H1 (cell line): Measurements from ENCODE around the gene EPHA6. TPM values are rescaled to one million over a fixed set of nuclear protein-coding genes. Genes with fewer than 3 reads are reported as not detected.
A peak's percentile ranks its signal among the peaks of the same experiment; 100 is the strongest.

Source experiments
- CTCF ChIA-PET: fragments of 300-600 bp; sonication (Branson Sonifier 250); formaldehyde crosslinking; loops from one replicate; lab custom pipeline; 2021; ENCODE audit not compliant: partially characterized antibody; lab: Charles Lee
- POLR2A ChIA-PET: fragments of 300-600 bp; sonication (Branson Sonifier 250); formaldehyde crosslinking; loops from one replicate; lab custom pipeline; 2021; ENCODE audit warnings: inconsistent platforms; ENCODE audit not compliant: partially characterized antibody; lab: Charles Lee
- DNase-seq, 2 experiments: peaks; one replicate each; pipeline versions ENCODE4 v3.0.0 to v3.0.0-alpha.2; 2010 to 2022; ENCODE audit warnings: low spot score in 2 of 2, low read depth in 1 of 2, mixed read lengths in 1 of 2
- FAIRE-seq: peaks from 2 replicates; lab custom pipeline; 2011; peaks lifted over from hg19 to GRCh38; lab: Jason Lieb, UNC
- H2AFZ ChIP-seq: 2 replicates; pipeline ENCODE4 v1.8.1; 2012; ENCODE audit warnings: low read length, inconsistent platforms
- H2AK5ac ChIP-seq: 2 replicates; pipeline ENCODE4 v1.6.1; 2013; ENCODE audit warnings: low read depth, low read length
- H2BK120ac ChIP-seq: replicated peaks from 2 replicates; pipeline ENCODE3; 2013; ENCODE audit warnings: low read depth, low read length, inconsistent platforms
- H2BK12ac ChIP-seq: 2 replicates; pipeline ENCODE4 v1.6.1; 2013; ENCODE audit warnings: low read depth, low read length
- H2BK15ac ChIP-seq: 2 replicates; pipeline ENCODE4 v1.6.1; 2013; ENCODE audit warnings: low read length
- H2BK20ac ChIP-seq: 2 replicates; pipeline ENCODE4 v1.6.1; 2013; ENCODE audit warnings: low read length
- H2BK5ac ChIP-seq: 2 replicates; pipeline ENCODE4 v1.6.1; 2013; ENCODE audit warnings: low read depth, low read length
- H3K14ac ChIP-seq: 2 replicates; pipeline ENCODE4 v1.6.1; 2013; ENCODE audit warnings: inconsistent platforms; ENCODE audit not compliant: insufficient read length
- H3K18ac ChIP-seq: 2 replicates; pipeline ENCODE4 v1.6.1; 2013; ENCODE audit warnings: low read length; ENCODE audit errors: extremely low read depth
- H3K23ac ChIP-seq: 2 replicates; pipeline ENCODE4 v1.6.1; 2013; ENCODE audit warnings: inconsistent platforms; ENCODE audit not compliant: insufficient read length
- H3K23me2 ChIP-seq: 2 replicates; pipeline ENCODE4 v1.6.1; 2013; ENCODE audit warnings: low read depth, low read length
- H3K27ac ChIP-seq: 2 replicates; pipeline ENCODE4 v1.6.1; 2011; ENCODE audit warnings: low read depth, low read length, inconsistent platforms
- H3K27me3 ChIP-seq, 4 experiments: replicated peaks in 1 of 4; 1 replicate in 1 of 4; 2 replicates in 3 of 4; pipeline versions ENCODE4 v1.6.1 to v1.8.1; 2011 to 2013; ENCODE audit warnings: low read length in 3 of 4, mild to moderate bottlenecking in 3 of 4, inconsistent platforms in 2 of 4, mixed read lengths in 2 of 4, moderate library complexity in 1 of 4; ENCODE audit not compliant: control insufficient read depth in 3 of 4, insufficient read depth in 3 of 4; ENCODE audit errors: extremely low read depth in 1 of 4
- H3K36me3 ChIP-seq, 4 experiments: 2 replicates each; pipeline versions ENCODE4 v1.6.1 to v1.8.1; 2011 to 2013; ENCODE audit warnings: mild to moderate bottlenecking in 4 of 4, low read length in 3 of 4, moderate library complexity in 2 of 4, control low read depth in 1 of 4, inconsistent platforms in 1 of 4; ENCODE audit not compliant: insufficient read depth in 4 of 4, control insufficient read depth in 2 of 4
- H3K4ac ChIP-seq: replicated peaks from 2 replicates; pipeline ENCODE3; 2013; ENCODE audit warnings: low read length, low read depth, mixed read lengths, inconsistent platforms; ENCODE audit not compliant: insufficient read length
- H3K4me1 ChIP-seq, 4 experiments: replicated peaks in 1 of 4; 1 replicate in 1 of 4; 2 replicates in 3 of 4; pipeline versions ENCODE4 v1.6.1 to v1.8.1; 2011 to 2013; ENCODE audit warnings: low read length in 3 of 4, inconsistent platforms in 2 of 4, mixed read lengths in 1 of 4; ENCODE audit not compliant: insufficient read depth in 4 of 4, control insufficient read depth in 3 of 4
- H3K4me2 ChIP-seq, 2 experiments: 2 replicates each; pipeline versions ENCODE4 v1.6.1 to v1.8.1; 2011 to 2013; ENCODE audit warnings: low read depth in 2 of 2, low read length in 2 of 2, control low read depth in 1 of 2, inconsistent platforms in 1 of 2, mild to moderate bottlenecking in 1 of 2; ENCODE audit not compliant: insufficient read depth in 1 of 2
- H3K4me3 ChIP-seq, 4 experiments: fragments of 200-600, 300-600 bp in 1 of 4; sonication (generic), shearing (Covaris generic), sonication (Bioruptor Twin) in 1 of 4; 2 replicates each; pipeline versions ENCODE4 v1.5.1 to v1.8.1; 2011 to 2016; ENCODE audit warnings: low read length in 4 of 4, low read depth in 3 of 4, control low read depth in 2 of 4, inconsistent platforms in 2 of 4, mild to moderate bottlenecking in 2 of 4, mixed read lengths in 1 of 4, moderate library complexity in 1 of 4; ENCODE audit not compliant: insufficient read depth in 2 of 4; ENCODE audit errors: extremely low read depth in 1 of 4
- H3K56ac ChIP-seq: replicated peaks from 2 replicates; pipeline ENCODE3; 2013; ENCODE audit warnings: low read depth, mild to moderate bottlenecking, mixed read lengths, low read length, inconsistent platforms; ENCODE audit not compliant: insufficient read length
- H3K79me1 ChIP-seq: 2 replicates; pipeline ENCODE4 v1.6.1; 2013; ENCODE audit warnings: low read depth, low read length, control low read depth
- H3K79me2 ChIP-seq, 2 experiments: 2 replicates each; pipeline versions ENCODE4 v1.6.1 to v1.8.1; 2012 to 2013; ENCODE audit warnings: low read length in 2 of 2, mild to moderate bottlenecking in 2 of 2, inconsistent platforms in 1 of 2; ENCODE audit not compliant: insufficient read depth in 2 of 2, control insufficient read depth in 1 of 2
- H3K9ac ChIP-seq, 4 experiments: replicated peaks in 1 of 4; 1 replicate in 1 of 4; 2 replicates in 3 of 4; pipeline versions ENCODE4 v1.6.1 to v1.8.1; 2011 to 2013; ENCODE audit warnings: low read depth in 3 of 4, low read length in 3 of 4, control low read depth in 2 of 4, mild to moderate bottlenecking in 2 of 4, moderate library complexity in 2 of 4, inconsistent platforms in 1 of 4; ENCODE audit errors: extremely low read depth in 1 of 4
- H3K9me3 ChIP-seq, 2 experiments: 2 replicates each; pipeline versions ENCODE4 v1.6.1 to v1.8.1; 2012 to 2013; ENCODE audit warnings: mild to moderate bottlenecking in 2 of 2, moderate library complexity in 2 of 2, control low read depth in 1 of 2, inconsistent platforms in 1 of 2, low read depth in 1 of 2, low read length in 1 of 2, mixed read lengths in 1 of 2; ENCODE audit not compliant: insufficient read depth in 2 of 2
- H4K20me1 ChIP-seq, 2 experiments: replicated peaks in 1 of 2; 2 replicates each; pipeline versions ENCODE3 to v1.8.1; 2011 to 2013; ENCODE audit warnings: inconsistent platforms in 2 of 2, low read length in 2 of 2, mild to moderate bottlenecking in 1 of 2; ENCODE audit not compliant: insufficient read depth in 2 of 2, control insufficient read depth in 1 of 2
- H4K5ac ChIP-seq: 2 replicates; pipeline ENCODE4 v1.6.1; 2013; ENCODE audit warnings: low read length, low read depth, mixed read lengths, inconsistent platforms; ENCODE audit not compliant: insufficient read length
- H4K8ac ChIP-seq: 2 replicates; pipeline ENCODE4 v1.8.0; 2013; ENCODE audit warnings: mild to moderate bottlenecking, moderate library complexity, low read length, inconsistent platforms; ENCODE audit not compliant: insufficient read depth; ENCODE audit errors: extremely low read depth
- H4K91ac ChIP-seq: replicated peaks from 2 replicates; pipeline ENCODE3; 2013; ENCODE audit warnings: low read length, mixed read lengths, inconsistent platforms; ENCODE audit not compliant: insufficient read length
- BCL11A ChIP-seq, 2 experiments: IDR thresholded peaks; one replicate each; pipeline ENCODE4 v1.6.1; 2011; ENCODE audit warnings: low read depth in 2 of 2, low read length in 2 of 2, mild to moderate bottlenecking in 2 of 2
- CBX8 ChIP-seq: fragments of 300-800, 300-1000 bp; sonication (generic); IDR thresholded peaks from 2 replicates; pipeline ENCODE4 v1.7.1; 2016; ENCODE audit warnings: low read depth, low read length, borderline replicate concordance
- E2F6 ChIP-seq: IDR thresholded peaks from 2 replicates; pipeline ENCODE4 v1.6.1; 2012; ENCODE audit warnings: inconsistent platforms
- EGR1 ChIP-seq: IDR thresholded peaks from 2 replicates; pipeline ENCODE4 v1.6.1; 2011; ENCODE audit warnings: low read depth, low read length, borderline replicate concordance
- EZH2 ChIP-seq: fragments of 200-600 bp; sonication (generic); IDR thresholded peaks from 2 replicates; pipeline ENCODE4 v1.7.1; 2012; ENCODE audit warnings: low read depth, mild to moderate bottlenecking, moderate library complexity, low read length, inconsistent platforms; ENCODE audit not compliant: severe bottlenecking
- POU5F1 ChIP-seq: IDR thresholded peaks from 2 replicates; pipeline ENCODE4 v1.6.1; 2011; ENCODE audit warnings: low read depth, mild to moderate bottlenecking, low read length, moderate library complexity
- RFX5 ChIP-seq: IDR thresholded peaks from 2 replicates; pipeline ENCODE4 v1.6.1; 2011; ENCODE audit warnings: low read depth, low read length, improper control_type of control experiment, borderline replicate concordance
- YY1 ChIP-seq: IDR thresholded peaks from 2 replicates; pipeline ENCODE4 v1.6.1; 2011; ENCODE audit warnings: low read depth, mild to moderate bottlenecking, low read length
- ZNF274 ChIP-seq: IDR thresholded peaks from 2 replicates; pipeline ENCODE4 v1.7.0; 2012; ENCODE audit warnings: low read length, borderline replicate concordance; ENCODE audit errors: extremely low read depth
- WGBS, 2 experiments: shearing (Covaris generic) in 1 of 2; methylation state at CpG; one replicate each; pipeline versions ENCODE4 v1.1.6 to v1.1.7; 2013 to 2015; ENCODE audit warnings: low lambda C conversion rate in 2 of 2, mixed read lengths in 2 of 2, inconsistent platforms in 1 of 2, low coverage in 1 of 2, missing lambda C conversion rate in 1 of 2; ENCODE audit not compliant: insufficient replicate concordance in 2 of 2, insufficient coverage in 1 of 2, insufficient read length in 1 of 2; ENCODE audit errors: extremely low coverage in 1 of 2, missing lambda C conversion rate in 1 of 2; 5-methylcytosine and 5-hydroxymethylcytosine counted together
- polyA plus RNA-seq, 7 experiments: library from polyadenylated mRNA; depleted of rRNA in 3 of 7; stranded (reverse) in 5 of 7; unstranded in 2 of 7; fragments of >200 nt in 5 of 7; fragments of 200-250 nt in 2 of 7; gene quantifications; 1 replicate in 5 of 7; 2 replicates in 1 of 7; 4 replicates in 1 of 7; pipeline versions ENCODE4 v1.2.1 to v1.2.3, GENCODE V29; 2011 to 2013; ENCODE audit warnings: missing spikeins in 2 of 7, mixed read lengths in 2 of 7
- total RNA-seq: library from RNA; stranded (reverse); fragmentation: NEBNext Ultra II Directional; extraction: Animal tissue kit (Norgen Biotek cat#: 25700); gene quantifications from 2 replicates; pipeline ENCODE4 v1.2.1, GENCODE V29; 2021
- TF ChIP-seq, protein P1 (sequence below): IDR thresholded peaks from 2 replicates; pipeline ENCODE4 v1.6.1; 2012; ENCODE audit warnings: inconsistent platforms

Gene EPHA6
- total and polyA plus RNA-seq, 2 of the 8 experiments (the other 6 are each of a cell fraction or from before 2014, with no cell fraction given), result 0.83 to 3.2 TPM

GRCh38 chr3:96796101-96796500 lies 18.3 kb upstream of the EPHA6 start:
- no peak overlapping the region for H3K56ac ChIP-seq
- H4K8ac ChIP-seq, result no peak overlapping the region
- H4K5ac ChIP-seq, result no peak overlapping the region
- no peak overlapping the region for H3K4me2 ChIP-seq
- H2BK15ac ChIP-seq, result no peak overlapping the region
- H3K79me1 ChIP-seq, result no peaks in the 10 kb centered on the region
- H3K27me3 ChIP-seq, result no peaks in the 10 kb centered on the region
- H4K20me1 ChIP-seq, result no peaks in the 10 kb centered on the region
- DNase-seq (no peak), FAIRE-seq (no peak)
- no peak overlapping the region for H3K4ac ChIP-seq
- no peak overlapping the region for H3K9ac ChIP-seq
- H3K79me2 ChIP-seq, result no peaks in the 10 kb centered on the region
- ChIA-PET POLR2A (no interaction called here), CTCF (interaction anchor here (0.8 kb wide), 1 partner anchor 16 kb away, joined by 3 read pairs; no protein-coding TSS in a partner anchor)
- H2BK20ac ChIP-seq, result no peak overlapping the region
- no peak overlapping the region for H2AFZ ChIP-seq
- H3K14ac ChIP-seq, result no peak overlapping the region
- no peak overlapping the region for H3K27ac ChIP-seq
- no peak overlapping the region for H3K18ac ChIP-seq
- WGBS, 2 experiments, result 98% methylated on average over 5 of the region's 5 CpGs; no CpG with 5 or more reads in 1 of the 2 experiments
- H3K23me2 ChIP-seq, result no peaks in the 10 kb centered on the region
- TF ChIP-seq EGR1 (no peak), EZH2 (no peak), E2F6 (no peak), YY1 (no peak), RFX5 (no peak), BCL11A (IDR thresholded peaks at IDR 0.05; ENCODE audit: low read depth in 2 of 2, low read length in 2 of 2) (no peak), POU5F1 (no peak), CBX8 (no peak), ZNF274 (no peak)
- TF ChIP-seq, protein P1, sequence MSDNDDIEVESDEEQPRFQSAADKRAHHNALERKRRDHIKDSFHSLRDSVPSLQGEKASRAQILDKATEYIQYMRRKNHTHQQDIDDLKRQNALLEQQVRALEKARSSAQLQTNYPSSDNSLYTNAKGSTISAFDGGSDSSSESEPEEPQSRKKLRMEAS, result no peak
- no peak overlapping the region for H2AK5ac ChIP-seq
- H3K4me3 ChIP-seq, result no peak overlapping the region
- no peak overlapping the region for H2BK5ac ChIP-seq
- H2BK12ac ChIP-seq, result peak overlapping the region; percentile 50; the same call in 1 of the 2 replicates
- H3K9me3 ChIP-seq, result no peaks in the 10 kb centered on the region
- no peak overlapping the region for H2BK120ac ChIP-seq
- H4K91ac ChIP-seq, result no peak overlapping the region
- no peaks in the 10 kb centered on the region for H3K4me1 ChIP-seq
- no peak overlapping the region for H3K23ac ChIP-seq
- H3K36me3 ChIP-seq, result no peaks in the 10 kb centered on the region
